IPS-NIHi7 (cell line): ENCODE measurements around the gene FBXO36.

Experiments
- DNase-seq: peaks from one replicate; pipeline ENCODE4 v3.0.0; 2012; ENCODE audit warnings: mixed read lengths; ENCODE audit errors: extremely low spot score

The FBXO36 gene

GRCh38 chr2:230050136-230050535 lies 127.8 kb downstream of the FBXO36 start:
- DNase-seq, result no peak

GRCh38 chr2:230052299-230052698 lies 130.0 kb downstream of the FBXO36 start:
- DNase-seq, result no peak

- no peak for DNase-seq
Observed at GRCh38 chr2:230053753-230054478, 131.6 kb downstream of the FBXO36 start.

DNA sequence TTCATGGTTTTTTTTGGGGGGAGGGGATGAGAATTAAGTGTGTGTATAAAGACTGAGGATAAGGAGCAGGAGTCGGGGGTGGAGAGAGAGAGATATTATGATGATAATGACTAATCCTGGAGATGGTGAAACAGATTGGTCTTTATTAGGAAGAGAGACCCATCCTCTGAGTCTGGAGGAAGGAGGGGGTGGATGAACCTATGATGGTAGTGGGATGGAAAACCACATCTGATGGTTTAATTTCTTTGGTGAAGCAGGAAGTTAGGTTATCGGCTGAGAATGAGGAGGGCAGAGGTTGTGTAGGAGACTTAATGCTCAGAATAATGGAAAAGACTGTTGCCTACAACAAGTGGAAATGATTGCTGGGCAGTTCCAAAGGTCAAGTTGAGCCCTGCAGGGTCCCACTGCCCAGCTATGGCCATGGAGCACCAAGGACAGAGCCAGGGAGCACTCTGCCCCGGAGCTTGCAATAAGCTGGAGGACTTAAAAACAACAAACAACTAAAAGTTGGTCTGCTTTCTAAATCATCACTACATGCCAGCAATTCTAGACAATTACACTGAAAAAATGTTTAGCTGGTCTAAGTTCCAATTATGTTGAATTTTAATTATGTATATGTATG lies 138.5 kb downstream of the FBXO36 start:
- DNase-seq, result no peak
